Myocyte (in vitro differentiated cells): ENCODE data around the gene ANTXR1. TPM values are rescaled to one million over a fixed set of nuclear protein-coding genes. Genes with fewer than 3 reads are reported as not detected.
"Not testable (repeated sequence)": the region's sequence is repeated elsewhere in the genome, so short reads cannot be mapped to it uniquely, and the experiment has no call there.

Source experiments
- DNase-seq: peaks from one replicate; pipeline ENCODE4 v3.0.0-alpha.2; 2012; ENCODE audit warnings: low read depth
- total RNA-seq: library from RNA; depleted of rRNA; stranded (reverse); fragments of >200 nt; gene quantifications from 2 replicates; pipeline ENCODE4 v1.2.3, GENCODE V29; 2014

ANTXR1 gene
- total RNA-seq, 1 donor from 2014 or later, result 94.7 TPM

- DNase-seq, result peak; percentile 70
Measured at GRCh38 chr2:69163109-69163508, 150.1 kb downstream of the ANTXR1 start.

GRCh38 chr2:69163556-69163955 is 150.6 kb downstream of the ANTXR1 start:
- DNase-seq, result no peak

GRCh38 chr2:69164061-69164778 is 151.2 kb downstream of the ANTXR1 start:
- DNase-seq, result peak; percentile 81

GRCh38 chr2:69165091-69165880 is 152.3 kb downstream of the ANTXR1 start:
- DNase-seq, result no peak

GRCh38 chr2:69166465-69166811 is 153.5 kb downstream of the ANTXR1 start:
- DNase-seq, result no peak

- peak; percentile 45 for DNase-seq
Measured at GRCh38 chr2:69166812-69167468, 154.0 kb downstream of the ANTXR1 start.

GRCh38 chr2:69167469-69167822 is 154.5 kb downstream of the ANTXR1 start:
- no peak for DNase-seq

GRCh38 chr2:69168144-69168813 is 155.3 kb downstream of the ANTXR1 start:
- no peak for DNase-seq

- no peak for DNase-seq
Measured at GRCh38 chr2:69168950-69169654, 156.1 kb downstream of the ANTXR1 start.

GRCh38 chr2:69169655-69170389 is 156.8 kb downstream of the ANTXR1 start:
- no peak for DNase-seq

GRCh38 chr2:69170661-69171060 is 157.7 kb downstream of the ANTXR1 start:
- no peak for DNase-seq

GRCh38 chr2:69171116-69171896 is 158.3 kb downstream of the ANTXR1 start:
- no peak for DNase-seq

- DNase-seq, result no peak
Measured at GRCh38 chr2:69171897-69172525, 159.0 kb downstream of the ANTXR1 start.

GRCh38 chr2:69173706-69174105 is 160.7 kb downstream of the ANTXR1 start:
- no peak for DNase-seq

- not testable (repeated sequence) for DNase-seq
Measured at GRCh38 chr2:69174211-69174610, 161.2 kb downstream of the ANTXR1 start.

- DNase-seq, result no peak
Measured at GRCh38 chr2:69175790-69176715, 163.1 kb downstream of the ANTXR1 start.

- peak; percentile 99 for DNase-seq
Measured at GRCh38 chr2:69177063-69177771, 164.2 kb downstream of the ANTXR1 start.
